ENCODE data around the gene NAP1L5.

DNA sequence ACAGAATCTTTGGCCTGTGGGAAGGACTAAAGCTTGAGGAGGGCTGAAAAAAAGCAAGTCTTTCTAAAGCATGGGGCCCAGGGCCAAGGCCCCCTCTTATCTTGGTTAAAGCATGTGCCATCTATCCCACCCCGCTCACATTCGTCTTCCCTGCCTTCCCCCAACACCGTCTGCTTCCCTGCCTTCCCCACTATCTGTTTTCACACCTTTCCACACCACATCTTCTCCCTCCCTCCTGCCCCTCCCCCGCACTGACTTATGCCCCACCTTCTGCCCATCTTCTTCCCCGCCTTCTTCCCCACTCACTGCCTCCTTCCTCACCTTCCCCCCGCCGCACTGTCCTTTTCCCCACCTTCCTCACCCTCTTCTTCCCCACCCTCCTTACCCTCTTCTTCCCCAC, 890 bp upstream of the NAP1L5 start:
- TF ChIP-seq, protein P1, sequence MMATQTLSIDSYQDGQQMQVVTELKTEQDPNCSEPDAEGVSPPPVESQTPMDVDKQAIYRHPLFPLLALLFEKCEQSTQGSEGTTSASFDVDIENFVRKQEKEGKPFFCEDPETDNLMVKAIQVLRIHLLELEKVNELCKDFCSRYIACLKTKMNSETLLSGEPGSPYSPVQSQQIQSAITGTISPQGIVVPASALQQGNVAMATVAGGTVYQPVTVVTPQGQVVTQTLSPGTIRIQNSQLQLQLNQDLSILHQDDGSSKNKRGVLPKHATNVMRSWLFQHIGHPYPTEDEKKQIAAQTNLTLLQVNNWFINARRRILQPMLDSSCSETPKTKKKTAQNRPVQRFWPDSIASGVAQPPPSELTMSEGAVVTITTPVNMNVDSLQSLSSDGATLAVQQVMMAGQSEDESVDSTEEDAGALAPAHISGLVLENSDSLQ (IDR thresholded peaks at IDR 0.05) = no peak
- TF ChIP-seq SP1 (IDR thresholded peaks at IDR 0.05) (no peak), L3MBTL2 (conservative IDR thresholded peaks at IDR 0.05) (no peak), ZNF384 (IDR thresholded peaks at IDR 0.05) (no peak), ELF4 (IDR thresholded peaks at IDR 0.05) (no peak), FOXK2 (IDR thresholded peaks at IDR 0.05) (no peak), SUZ12 (IDR thresholded peaks at IDR 0.05) (no peak), ARNT (IDR thresholded peaks at IDR 0.05) (no peak), FOXM1 (IDR thresholded peaks at IDR 0.05; ENCODE audit: borderline replicate concordance) (no peak), TARDBP (IDR thresholded peaks at IDR 0.05) (no peak), HDGF (IDR thresholded peaks at IDR 0.05; ENCODE audit: borderline replicate concordance) (no peak), BHLHE40 (IDR thresholded peaks at IDR 0.05; ENCODE audit: borderline replicate concordance) (no peak), NFRKB (IDR thresholded peaks at IDR 0.05) (no peak)

Measured in HEK293T (cell line).